HepG2 (cell line): ENCODE measurements around the gene ERMAP. TPM values are rescaled to one million over a fixed set of nuclear protein-coding genes. Genes with fewer than 3 reads are reported as not detected.

ENCODE experiments used
- ATAC-seq: fragments of 200-7000 bp; cut with Tn5 transposase; 3 replicates; pipeline ENCODE4 v1.9.1; 2020; ENCODE audit warnings: mild to moderate bottlenecking, moderate library complexity
- BruUV-seq: library from RNA; stranded (reverse); fragments of 400-500 nt; replicated peaks from 2 replicates; lab custom pipeline; 2021; lab: Mats Ljungman, UMichigan
- CTCF ChIA-PET: fragments of 300-600 bp; formaldehyde crosslinking; extraction: SDS; loops from one replicate; lab custom pipeline; 2021; ENCODE audit warnings: low total read pairs, inconsistent platforms, low intra/inter-chr PET ratio; lab: Yijun Ruan, JAX
- POLR2A ChIA-PET: fragments of 350-600 bp; sonication (Branson Sonifier 250); formaldehyde crosslinking; loops from one replicate; lab custom pipeline; 2020; ENCODE audit warnings: antibody characterized with exemption, inconsistent platforms; lab: Yijun Ruan, JAX
- DNase-seq: peaks from one replicate; pipeline ENCODE4 v3.0.0-alpha.2; 2015; ENCODE audit warnings: low spot score
- FAIRE-seq: peaks from 3 replicates; lab custom pipeline; 2011; peaks lifted over from hg19 to GRCh38; lab: Jason Lieb, UNC
- H2AFZ ChIP-seq: one replicate; pipeline ENCODE4 v1.6.1; 2011; ENCODE audit warnings: low read length, inconsistent platforms
- H3K27ac ChIP-seq: fragments of 300-600 bp; 3 replicates; pipeline ENCODE4 v1.8.0; 2011; ENCODE audit warnings: mixed run types, mild to moderate bottlenecking, mixed read lengths, low read length, inconsistent platforms; ENCODE audit not compliant: insufficient read depth; ENCODE audit errors: extremely low read length
- H3K27me3 ChIP-seq, 2 experiments: fragments of 200-600 bp in 1 of 2; 2 replicates in 1 of 2; 3 replicates in 1 of 2; pipeline versions ENCODE4 v1.6.0 to v1.8.0; 2011; ENCODE audit warnings: low read length in 2 of 2, mild to moderate bottlenecking in 2 of 2, moderate library complexity in 2 of 2, inconsistent platforms in 1 of 2; ENCODE audit not compliant: insufficient read depth in 2 of 2, control insufficient read depth in 1 of 2
- H3K36me3 ChIP-seq, 2 experiments: fragments of 200-600 bp in 1 of 2; replicated peaks in 1 of 2; 2 replicates in 1 of 2; 3 replicates in 1 of 2; pipeline versions ENCODE4 v1.5.1 to v1.8.0; 2011; ENCODE audit warnings: low read length in 2 of 2, inconsistent platforms in 1 of 2; ENCODE audit not compliant: insufficient read depth in 2 of 2, control insufficient read depth in 1 of 2
- H3K4me1 ChIP-seq: 2 replicates; pipeline ENCODE4 v1.5.1; 2012; ENCODE audit warnings: low read length, inconsistent platforms; ENCODE audit not compliant: insufficient read depth
- H3K4me2 ChIP-seq: 2 replicates; pipeline ENCODE4 v1.6.0; 2011; ENCODE audit warnings: low read depth, low read length, inconsistent platforms
- H3K4me3 ChIP-seq, 3 experiments: fragments of 200-600 bp in 1 of 3; sonication (generic), shearing (Covaris generic) in 1 of 3; replicated peaks in 1 of 3; 2 replicates each; pipeline ENCODE4 v1.5.1; 2011 to 2016; ENCODE audit warnings: low read length in 3 of 3, inconsistent platforms in 2 of 3, low read depth in 2 of 3, mild to moderate bottlenecking in 2 of 3, control low read depth in 1 of 3, mixed read lengths in 1 of 3; ENCODE audit not compliant: insufficient read depth in 1 of 3
- H3K79me2 ChIP-seq: one replicate; pipeline ENCODE4 v1.6.1; 2011; ENCODE audit warnings: low read length, inconsistent platforms; ENCODE audit not compliant: insufficient read depth
- H3K9ac ChIP-seq: 2 replicates; pipeline ENCODE4 v1.6.0; 2011; ENCODE audit warnings: mild to moderate bottlenecking, low read depth, low read length, inconsistent platforms; ENCODE audit not compliant: insufficient read depth
- H3K9me3 ChIP-seq: 2 replicates; pipeline ENCODE4 v1.5.1; 2012; ENCODE audit warnings: mild to moderate bottlenecking, low read length
- H4K20me1 ChIP-seq: 2 replicates; pipeline ENCODE4 v1.6.0; 2011; ENCODE audit warnings: inconsistent platforms, mild to moderate bottlenecking, low read length, moderate library complexity; ENCODE audit not compliant: insufficient read depth
- MTF1 ChIP-seq: sonication (generic); formaldehyde crosslinking; IDR thresholded peaks from 2 replicates; pipeline ENCODE4 v1.5.0; 2020; ENCODE audit warnings: missing genetic modification reagents
- SP5 ChIP-seq: IDR thresholded peaks from 2 replicates; pipeline ENCODE4 v1.6.1; 2016; ENCODE audit warnings: low read depth, borderline replicate concordance
- ZNF101 ChIP-seq: sonication (generic); formaldehyde crosslinking; IDR thresholded peaks from 2 replicates; pipeline ENCODE4 v1.4.0; 2020; ENCODE audit warnings: mild to moderate bottlenecking, low read depth, missing genetic modification reagents, borderline replicate concordance
- ZNF225 ChIP-seq: sonication (generic); formaldehyde crosslinking; IDR thresholded peaks from 2 replicates; pipeline ENCODE4 v1.4.0; 2020; ENCODE audit warnings: mild to moderate bottlenecking, missing genetic modification reagents
- ZNF232 ChIP-seq: sonication (generic); formaldehyde crosslinking; IDR thresholded peaks from 2 replicates; pipeline ENCODE4 v1.4.0; 2020; ENCODE audit warnings: missing genetic modification reagents, borderline replicate concordance
- ZNF441 ChIP-seq: sonication (generic); formaldehyde crosslinking; IDR thresholded peaks from 2 replicates; pipeline ENCODE4 v1.7.0; 2021; ENCODE audit warnings: missing genetic modification reagents, borderline replicate concordance
- ZNF629 ChIP-seq: sonication (generic); formaldehyde crosslinking; conservative IDR thresholded peaks from 2 replicates; pipeline ENCODE4 v1.5.0; 2020; ENCODE audit warnings: missing genetic modification reagents
- ZNF75D ChIP-seq: sonication (generic); formaldehyde crosslinking; IDR thresholded peaks from 2 replicates; pipeline ENCODE4 v1.8.1; 2023; ENCODE audit warnings: missing genetic modification reagents, mild to moderate bottlenecking, borderline replicate concordance
- WGBS: methylation state at CpG from one replicate; pipeline ENCODE4 v1.1.6; 2017; ENCODE audit warnings: low lambda C conversion rate; 5-methylcytosine and 5-hydroxymethylcytosine counted together
- in situ Hi-C: cut with HindIII; loops from 2 replicates; pipeline ENCODE4 v1.10.0; 2017; ENCODE audit warnings: low pct_unique_long_range_greater_than_20kb; ENCODE audit not compliant: extremely low pct_ligation_motif_present
- intact Hi-C: fragments of 100-400 bp; cut with micrococcal nuclease; formaldehyde crosslinking; loops from one replicate; pipeline ENCODE4 v1.10.0; 2022; ENCODE audit not compliant: unreplicated experiment
- polyA plus RNA-seq, 8 experiments: library from polyadenylated mRNA; depleted of rRNA in 3 of 8; stranded (reverse) in 7 of 8; unstranded in 1 of 8; fragments of >200 nt; fragmentation: Illumina TruSeq in 4 of 8; extraction: Trizol in 4 of 8; gene quantifications; 2 replicates each; pipeline versions ENCODE4 v1.2.1 to v1.2.3, GENCODE V29; 2011 to 2016; ENCODE audit warnings: low read depth in 4 of 8, missing spikeins in 1 of 8, mixed read lengths in 1 of 8; ENCODE audit not compliant: insufficient read depth in 1 of 8
- total RNA-seq, 5 experiments: library from RNA; depleted of rRNA; stranded (reverse); fragments of >200 nt; fragmentation: Illumina TruSeq; extraction: Trizol; gene quantifications; 2 replicates each; pipeline ENCODE4 v1.2.3, GENCODE V29; 2016; ENCODE audit warnings: low read depth in 1 of 5
- TF ChIP-seq, protein P1 (sequence below): sonication (generic); formaldehyde crosslinking; IDR thresholded peaks from 2 replicates; pipeline ENCODE4 v1.4.0; 2020; ENCODE audit warnings: missing genetic modification reagents
- TF ChIP-seq, protein P2 (sequence below): sonication (generic); formaldehyde crosslinking; IDR thresholded peaks from 2 replicates; pipeline ENCODE4 v1.4.0; 2020; ENCODE audit warnings: missing genetic modification reagents

Gene ERMAP
- total and polyA plus RNA-seq, 2 of the 13 experiments (the other 11 are each of a cell fraction or from before 2014, with no cell fraction given) = 2.2 to 4.4 TPM

DNA sequence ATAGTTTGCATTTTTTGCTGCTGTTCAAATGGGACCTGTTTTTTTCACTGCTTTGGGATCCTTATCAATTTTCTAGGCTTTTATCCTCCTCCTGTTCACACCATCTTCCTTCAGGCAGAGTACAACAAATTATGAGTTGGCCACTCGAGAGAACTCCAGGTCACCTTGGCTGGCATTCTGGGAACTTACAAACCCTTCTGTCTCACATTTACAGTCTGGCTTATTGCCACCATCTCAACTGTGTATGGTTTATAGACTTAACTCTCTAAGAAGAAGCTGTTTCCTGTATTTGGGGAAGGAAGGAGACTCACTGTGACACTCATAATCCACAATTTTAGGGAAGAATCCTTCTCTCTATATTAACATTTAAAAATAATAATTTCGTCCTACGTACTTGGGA is 24.1 kb downstream of the ERMAP start:
- DNase-seq = no peak
- Histone ChIP-seq H3K9ac (no peak overlapping the region), H3K4me1 (no peaks in the 10 kb centered on the region), H3K4me3 (no peak overlapping the region), H3K9me3 (no peaks in the 10 kb centered on the region), H3K27me3 (no peaks in the 10 kb centered on the region; a peak in 1 of 5 replicates), H3K4me2 (no peak overlapping the region), H2AFZ (no peak overlapping the region), H3K36me3 (no peaks in the 10 kb centered on the region), H3K27ac (no peak overlapping the region), H3K79me2 (peaks cover 2% of the 10 kb centered on the region), H4K20me1 (no peaks in the 10 kb centered on the region)
- intact Hi-C loops = no loop called here
- FAIRE-seq = no peak
- ATAC-seq = no peak
- in situ Hi-C loops = no loop called here
- BruUV-seq = no TSS peak
- POLR2A ChIA-PET = no interaction called here
- 89% methylated on average over 3 of the region's 3 CpGs for WGBS
- CTCF ChIA-PET = no interaction called here
- TF ChIP-seq ZNF232 (CRISPR knock-in tag) (no peak), ZNF225 (CRISPR knock-in tag) (no peak), ZNF75D (CRISPR knock-in tag) (no peak), SP5 (no peak), ZNF101 (no peak)
- TF ChIP-seq, protein P1, sequence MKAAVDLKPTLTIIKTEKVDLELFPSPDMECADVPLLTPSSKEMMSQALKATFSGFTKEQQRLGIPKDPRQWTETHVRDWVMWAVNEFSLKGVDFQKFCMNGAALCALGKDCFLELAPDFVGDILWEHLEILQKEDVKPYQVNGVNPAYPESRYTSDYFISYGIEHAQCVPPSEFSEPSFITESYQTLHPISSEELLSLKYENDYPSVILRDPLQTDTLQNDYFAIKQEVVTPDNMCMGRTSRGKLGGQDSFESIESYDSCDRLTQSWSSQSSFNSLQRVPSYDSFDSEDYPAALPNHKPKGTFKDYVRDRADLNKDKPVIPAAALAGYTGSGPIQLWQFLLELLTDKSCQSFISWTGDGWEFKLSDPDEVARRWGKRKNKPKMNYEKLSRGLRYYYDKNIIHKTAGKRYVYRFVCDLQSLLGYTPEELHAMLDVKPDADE = no peak

DNA sequence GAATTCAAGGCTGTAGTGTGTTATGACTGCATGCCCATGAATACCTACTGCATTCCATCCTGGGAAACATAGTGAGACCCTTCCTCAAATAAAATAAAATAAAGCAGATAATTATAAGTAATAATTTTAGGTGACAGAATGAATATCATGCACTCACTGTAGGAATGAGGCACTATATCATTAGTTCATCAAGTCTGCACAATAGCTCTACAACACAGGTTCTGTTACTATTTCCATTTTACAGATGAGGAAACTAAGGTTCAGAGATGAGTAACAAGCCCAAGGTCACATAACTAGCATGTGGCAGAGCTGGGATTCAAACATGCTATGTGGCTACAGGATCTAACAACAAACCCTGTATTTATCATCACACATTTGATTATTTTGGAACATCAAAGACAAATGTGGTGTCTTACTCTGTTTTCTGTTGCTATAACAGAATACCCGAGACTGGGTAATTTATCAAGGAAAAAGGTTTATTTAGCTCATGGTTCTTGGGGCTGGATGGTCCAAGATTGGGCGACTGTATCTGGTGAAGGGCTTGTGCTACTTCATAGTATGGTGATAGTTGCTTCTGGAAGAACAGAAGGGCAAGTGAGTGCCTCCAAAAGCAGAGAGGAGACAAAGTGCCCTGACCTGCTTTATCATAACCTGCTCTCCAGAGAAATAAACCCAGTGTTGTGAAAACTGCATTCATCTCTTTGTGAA is 24.7 kb downstream of the ERMAP start:
- H3K4me3 ChIP-seq = no peak overlapping the region
- 66% methylated on average over 2 of the region's 2 CpGs for WGBS
- no peaks in the 10 kb centered on the region; a peak in 1 of 5 replicates for H3K27me3 ChIP-seq
- TF ChIP-seq ZNF101 = no peak
- TF ChIP-seq ZNF441 (CRISPR knock-in tag) = no peak
- TF ChIP-seq, protein P2, sequence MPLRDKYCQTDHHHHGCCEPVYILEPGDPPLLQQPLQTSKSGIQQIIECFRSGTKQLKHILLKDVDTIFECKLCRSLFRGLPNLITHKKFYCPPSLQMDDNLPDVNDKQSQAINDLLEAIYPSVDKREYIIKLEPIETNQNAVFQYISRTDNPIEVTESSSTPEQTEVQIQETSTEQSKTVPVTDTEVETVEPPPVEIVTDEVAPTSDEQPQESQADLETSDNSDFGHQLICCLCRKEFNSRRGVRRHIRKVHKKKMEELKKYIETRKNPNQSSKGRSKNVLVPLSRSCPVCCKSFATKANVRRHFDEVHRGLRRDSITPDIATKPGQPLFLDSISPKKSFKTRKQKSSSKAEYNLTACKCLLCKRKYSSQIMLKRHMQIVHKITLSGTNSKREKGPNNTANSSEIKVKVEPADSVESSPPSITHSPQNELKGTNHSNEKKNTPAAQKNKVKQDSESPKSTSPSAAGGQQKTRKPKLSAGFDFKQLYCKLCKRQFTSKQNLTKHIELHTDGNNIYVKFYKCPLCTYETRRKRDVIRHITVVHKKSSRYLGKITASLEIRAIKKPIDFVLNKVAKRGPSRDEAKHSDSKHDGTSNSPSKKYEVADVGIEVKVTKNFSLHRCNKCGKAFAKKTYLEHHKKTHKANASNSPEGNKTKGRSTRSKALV = no peak
- peak; percentile 52; the same call in 1 of the 2 replicates for TF ChIP-seq ZNF629 (CRISPR knock-in tag)
- no peak for TF ChIP-seq MTF1 (CRISPR knock-in tag)
- in situ Hi-C loops (no loop called here), intact Hi-C loops (no loop called here)
- H2AFZ ChIP-seq = no peak overlapping the region
- H3K27ac ChIP-seq = no peak overlapping the region
- no peaks in the 10 kb centered on the region for H3K36me3 ChIP-seq
- H3K9me3 ChIP-seq = no peaks in the 10 kb centered on the region
- ChIA-PET CTCF (no interaction called here), POLR2A (no interaction called here)
- DNase-seq = no peak
- BruUV-seq = no TSS peak
- H3K79me2 ChIP-seq = peaks cover 2% of the 10 kb centered on the region
- no peaks in the 10 kb centered on the region for H4K20me1 ChIP-seq
- ATAC-seq = no peak
- FAIRE-seq = no peak
- no peaks in the 10 kb centered on the region for H3K4me1 ChIP-seq
- no peak overlapping the region for H3K9ac ChIP-seq
- no peak overlapping the region for H3K4me2 ChIP-seq
